ENCODE measurements around the gene LIN7C.
A peak's percentile ranks its signal among the peaks of the same experiment; 100 is the strongest.

Gene LIN7C

GRCh38 chr11:27507557-27508322 lies 1.2 kb upstream of the LIN7C start:
- DNase-seq: no peak

GRCh38 chr11:27505781-27506180 lies 788 bp downstream of the LIN7C start:
- no peak for DNase-seq

GRCh38 chr11:27504205-27504604 lies 2.4 kb downstream of the LIN7C start:
- DNase-seq: no peak

- DNase-seq: no peak
Observed at GRCh38 chr11:27501100-27501499, 5.5 kb downstream of the LIN7C start.

GRCh38 chr11:27497911-27498310 lies 8.7 kb downstream of the LIN7C start:
- no peak for DNase-seq

GRCh38 chr11:27497284-27497866 lies 9.2 kb downstream of the LIN7C start:
- DNase-seq: peak; percentile 17

GRCh38 chr11:27496461-27496860 lies 10.1 kb downstream of the LIN7C start:
- no peak for DNase-seq

GRCh38 chr11:27495710-27496300 lies 10.8 kb downstream of the LIN7C start:
- DNase-seq: no peak

GRCh38 chr11:27489092-27489491 lies 17.5 kb downstream of the LIN7C start:
- DNase-seq: no peak

- no peak for DNase-seq
Observed at GRCh38 chr11:27487706-27488105, 18.9 kb downstream of the LIN7C start.

GRCh38 chr11:27485930-27486773 lies 20.4 kb downstream of the LIN7C start:
- peak; percentile 78 for DNase-seq

GRCh38 chr11:27482793-27483192 lies 23.8 kb downstream of the LIN7C start:
- DNase-seq: no peak

GRCh38 chr11:27481992-27482391 lies 24.6 kb downstream of the LIN7C start:
- no peak for DNase-seq

- no peak for DNase-seq
Observed at GRCh38 chr11:27477831-27478230, 28.7 kb downstream of the LIN7C start.

- DNase-seq: no peak
Observed at GRCh38 chr11:27477243-27477642, 29.3 kb downstream of the LIN7C start.

GRCh38 chr11:27475622-27476021 lies 30.9 kb downstream of the LIN7C start:
- no peak for DNase-seq

GRCh38 chr11:27473017-27473406 lies 33.6 kb downstream of the LIN7C start:
- no peak for DNase-seq

GRCh38 chr11:27472398-27473016 lies 34.1 kb downstream of the LIN7C start, which contains the start of gene LGR4:
LGR4 (minus strand) TSS chr11:27472790; CDS start chr11:27472302, 488 bp downstream.
- DNase-seq: peak; percentile 98

- no peak for DNase-seq
Observed at GRCh38 chr11:27471589-27472397, 34.8 kb downstream of the LIN7C start.

GRCh38 chr11:27470826-27471588 lies 35.6 kb downstream of the LIN7C start:
- DNase-seq: peak; percentile 42

GRCh38 chr11:27470166-27470565 lies 36.4 kb downstream of the LIN7C start:
- DNase-seq: no peak
